Neural crest cell (in vitro differentiated cells): ENCODE data around the gene RBM22. TPM values are rescaled to one million over a fixed set of nuclear protein-coding genes. Genes with fewer than 3 reads are reported as not detected.

Source experiments
- DNase-seq: peaks from one replicate; pipeline ENCODE4 v3.0.0; 2021; ENCODE audit warnings: low read depth, mixed read lengths, low spot score
- H3K27ac Mint-ChIP-seq: one replicate; pipeline ENCODE4 v1.8.0; 2021; ENCODE audit warnings: mild to moderate bottlenecking, mixed read lengths; ENCODE audit not compliant: unreplicated experiment
- H3K27me3 Mint-ChIP-seq: 2 replicates; pipeline ENCODE4 v1.8.0; 2021; ENCODE audit warnings: low read depth, mild to moderate bottlenecking, mixed read lengths
- H3K36me3 Mint-ChIP-seq: 2 replicates; pipeline ENCODE4 v1.8.0; 2021; ENCODE audit warnings: low read depth, mild to moderate bottlenecking, mixed read lengths
- H3K4me1 Mint-ChIP-seq: 2 replicates; pipeline ENCODE4 v1.8.0; 2021; ENCODE audit warnings: mixed read lengths
- H3K4me3 Mint-ChIP-seq: one replicate; pipeline ENCODE4 v1.8.0; 2021; ENCODE audit warnings: mild to moderate bottlenecking, mixed read lengths
- H3K9me3 Mint-ChIP-seq: 2 replicates; pipeline ENCODE4 v1.8.0; 2021; ENCODE audit warnings: mixed read lengths
- CTCF ChIP-seq: fragments of 200-600 bp; sonication (generic); conservative IDR thresholded peaks from 2 replicates; pipeline ENCODE4 v1.5.0; 2021; ENCODE audit warnings: antibody characterized with exemption, mild to moderate bottlenecking
- total RNA-seq: library from RNA; stranded (reverse); gene quantifications from 2 replicates; pipeline ENCODE4 v1.2.1, GENCODE V29; 2021

The RBM22 gene
- total RNA-seq, 1 donor from 2014 or later: 64.6 TPM

GRCh38 chr5:150641824-150642566 lies 58.9 kb downstream of the RBM22 start:
- no peaks in the 10 kb centered on the region for H3K9me3 Mint-ChIP-seq
- TF ChIP-seq CTCF: no peak
- no peak overlapping the region for H3K4me3 Mint-ChIP-seq
- peaks cover 5% of the 10 kb centered on the region for H3K4me1 Mint-ChIP-seq
- H3K27ac Mint-ChIP-seq: peak overlapping the region; percentile 35
- H3K27me3 Mint-ChIP-seq: peaks cover 9% of the 10 kb centered on the region
- no peaks in the 10 kb centered on the region for H3K36me3 Mint-ChIP-seq
- DNase-seq: no peak

GRCh38 chr5:150641006-150641570 lies 59.8 kb downstream of the RBM22 start:
- TF ChIP-seq CTCF: no peak
- H3K4me3 Mint-ChIP-seq: no peak overlapping the region
- DNase-seq: no peak
- H3K27ac Mint-ChIP-seq: peak overlapping the region; percentile 35
- H3K27me3 Mint-ChIP-seq: peaks cover 14% of the 10 kb centered on the region
- H3K36me3 Mint-ChIP-seq: no peaks in the 10 kb centered on the region
- peaks cover 5% of the 10 kb centered on the region for H3K4me1 Mint-ChIP-seq
- H3K9me3 Mint-ChIP-seq: no peaks in the 10 kb centered on the region

Other genes starting within 250 kb of the RBM22 start
- gene NDST1, start 192.9 kb downstream of the RBM22 start, total RNA-seq: 108 and 112 TPM in 2 replicates
- gene SYNPO, start 60.4 kb downstream of the RBM22 start, total RNA-seq: 1.5 TPM in 2 replicates
- gene MYOZ3, start 39.8 kb downstream of the RBM22 start, total RNA-seq: 2.6 and 3.2 TPM in 2 replicates
- 77.3 and 83.3 TPM in 2 replicates for gene DCTN4, start 58.0 kb upstream of the RBM22 start, total RNA-seq
- gene SMIM3, start 77.7 kb upstream of the RBM22 start, total RNA-seq: 5.7 and 7.0 TPM in 2 replicates
- not detected in 2 replicates for gene IRGM, start 145.5 kb upstream of the RBM22 start, total RNA-seq
- 12.1 and 12.4 TPM in 2 replicates for gene ZNF300, start 203.9 kb upstream of the RBM22 start, total RNA-seq